Uterus (tissue), 4 donors: Measurements from ENCODE around the gene RNF114. TPM values are rescaled to one million over a fixed set of nuclear protein-coding genes. Genes with fewer than 3 reads are reported as not detected.

Experiments used
- DNase-seq, 2 donors: peaks; one replicate each; pipeline ENCODE4 v3.0.0-alpha.2; 2019 to 2020
- H3K27ac ChIP-seq, 2 donors: fragments of 200-600 bp; sonication (generic); 1 replicate in 1 of 2; 2 replicates in 1 of 2; pipeline ENCODE4 v1.5.1; 2016 to 2018
- H3K27me3 ChIP-seq, 2 donors: fragments of 200-600 bp; sonication (generic); one replicate each; pipeline ENCODE4 v1.5.1; 2018 to 2019; ENCODE audit warnings: control low read depth in 1 of 2
- H3K36me3 ChIP-seq, 2 donors: fragments of 200-600 bp; sonication (generic); one replicate each; pipeline ENCODE4 v1.5.1; 2019; ENCODE audit warnings: control low read depth in 1 of 2
- H3K4me1 ChIP-seq, 2 donors: fragments of 200-600 bp; sonication (generic); one replicate each; pipeline ENCODE4 v1.5.1; 2018 to 2019; ENCODE audit warnings: control low read depth in 1 of 2
- H3K4me3 ChIP-seq, 2 donors: fragments of 200-600 bp; sonication (generic); 1 replicate in 1 of 2; 2 replicates in 1 of 2; pipeline ENCODE4 v1.5.1; 2018 to 2019; ENCODE audit warnings: mild to moderate bottlenecking in 1 of 2
- H3K9me3 ChIP-seq, 2 donors: fragments of 200-600 bp; sonication (generic); one replicate each; pipeline ENCODE4 v1.5.1; 2019; ENCODE audit warnings: control low read depth in 1 of 2
- POLR2A ChIP-seq, 2 donors: fragments of 450-650 bp; IDR thresholded peaks; one replicate each; pipeline ENCODE4 v1.6.1; 2016; ENCODE audit warnings: antibody characterized with exemption in 2 of 2, mild to moderate bottlenecking in 1 of 2, moderate library complexity in 1 of 2
- intact Hi-C: fragments of 100-400 bp; cut with DNase I; formaldehyde crosslinking; loops from one replicate; pipeline ENCODE4 v1.15.1; 2023; ENCODE audit warnings: low total_unique reads
- total RNA-seq, 4 donors: library from RNA; depleted of rRNA in 3 of 4; stranded (reverse); fragments of >200 nt in 3 of 4; gene quantifications; one replicate each; pipeline versions ENCODE4 v1.1.0 to v1.2.4, GENCODE V29; 2014 to 2023
- TF ChIP-seq, protein P1 (sequence below), 4 experiments: fragments of 200-600 bp in 2 of 4; fragments of 450-650 bp in 2 of 4; sonication (generic) in 2 of 4; IDR thresholded peaks; one replicate each; pipeline ENCODE4 v1.5.1; 2016 to 2019; ENCODE audit warnings: antibody characterized with exemption in 4 of 4, mild to moderate bottlenecking in 2 of 4, moderate library complexity in 1 of 4
- donor health status: DM: yes; HTN: yes; CAD: no.

The RNF114 gene
- total RNA-seq, 4 donors from 2014 or later, result 37.6 to 118 (median 88.0) TPM

GRCh38 chr20:49942303-49942702 is 6.1 kb downstream of the RNF114 start:
- Histone ChIP-seq H3K4me3 (no peak overlapping the region), H3K9me3 (no peaks in the 10 kb centered on the region), H3K4me1 (peaks cover 0 to 19% of the 10 kb centered on the region in 2 donors), H3K36me3 (no peaks in the 10 kb centered on the region), H3K27me3 (no peaks in the 10 kb centered on the region), H3K27ac (no peak overlapping the region)
- intact Hi-C loops, result no loop called here
- TF ChIP-seq, protein P1, sequence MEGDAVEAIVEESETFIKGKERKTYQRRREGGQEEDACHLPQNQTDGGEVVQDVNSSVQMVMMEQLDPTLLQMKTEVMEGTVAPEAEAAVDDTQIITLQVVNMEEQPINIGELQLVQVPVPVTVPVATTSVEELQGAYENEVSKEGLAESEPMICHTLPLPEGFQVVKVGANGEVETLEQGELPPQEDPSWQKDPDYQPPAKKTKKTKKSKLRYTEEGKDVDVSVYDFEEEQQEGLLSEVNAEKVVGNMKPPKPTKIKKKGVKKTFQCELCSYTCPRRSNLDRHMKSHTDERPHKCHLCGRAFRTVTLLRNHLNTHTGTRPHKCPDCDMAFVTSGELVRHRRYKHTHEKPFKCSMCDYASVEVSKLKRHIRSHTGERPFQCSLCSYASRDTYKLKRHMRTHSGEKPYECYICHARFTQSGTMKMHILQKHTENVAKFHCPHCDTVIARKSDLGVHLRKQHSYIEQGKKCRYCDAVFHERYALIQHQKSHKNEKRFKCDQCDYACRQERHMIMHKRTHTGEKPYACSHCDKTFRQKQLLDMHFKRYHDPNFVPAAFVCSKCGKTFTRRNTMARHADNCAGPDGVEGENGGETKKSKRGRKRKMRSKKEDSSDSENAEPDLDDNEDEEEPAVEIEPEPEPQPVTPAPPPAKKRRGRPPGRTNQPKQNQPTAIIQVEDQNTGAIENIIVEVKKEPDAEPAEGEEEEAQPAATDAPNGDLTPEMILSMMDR (IDR thresholded peaks at IDR 0.05), result no peak
- TF ChIP-seq POLR2A (IDR thresholded peaks at IDR 0.05), result no peak
- DNase-seq, result no peak

DNA sequence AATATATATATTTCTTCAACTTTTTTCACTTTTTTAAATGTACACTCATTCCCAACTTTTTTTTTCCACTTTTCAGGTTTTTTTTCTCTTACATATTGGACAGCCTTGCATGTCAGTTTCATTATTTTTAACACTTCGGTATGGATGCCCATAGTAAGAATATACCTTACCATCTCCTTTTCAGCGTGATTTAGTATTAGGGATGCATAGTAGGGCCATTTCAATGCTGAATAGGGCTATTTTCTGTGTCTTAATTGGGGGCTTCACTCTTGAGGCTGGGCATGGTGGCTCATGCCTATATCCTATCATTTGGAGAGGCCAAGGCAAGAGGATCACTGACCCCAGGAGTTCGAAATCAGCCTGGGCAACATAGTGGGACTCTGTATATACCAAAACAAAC is 6.7 kb downstream of the RNF114 start:
- no peaks in the 10 kb centered on the region for H3K9me3 ChIP-seq
- H3K27me3 ChIP-seq, result no peaks in the 10 kb centered on the region
- no peak for TF ChIP-seq POLR2A (IDR thresholded peaks at IDR 0.05)
- no peaks in the 10 kb centered on the region for H3K36me3 ChIP-seq
- H3K27ac ChIP-seq, result no peak overlapping the region
- intact Hi-C loops, result no loop called here
- no peak overlapping the region for H3K4me3 ChIP-seq
- no peak for DNase-seq
- H3K4me1 ChIP-seq, result peaks cover 0 to 13% of the 10 kb centered on the region in 2 donors

GRCh38 chr20:49945306-49945700 is 9.1 kb downstream of the RNF114 start:
- intact Hi-C loops, result no loop called here
- Histone ChIP-seq H3K4me3 (no peak overlapping the region), H3K27ac (no peak overlapping the region), H3K27me3 (no peaks in the 10 kb centered on the region), H3K4me1 (no peaks in the 10 kb centered on the region), H3K9me3 (no peaks in the 10 kb centered on the region), H3K36me3 (no peaks in the 10 kb centered on the region)
- no peak for DNase-seq
- no peak for TF ChIP-seq POLR2A (IDR thresholded peaks at IDR 0.05)
- TF ChIP-seq, protein P1 (IDR thresholded peaks at IDR 0.05), result no peak

GRCh38 chr20:49945701-49946477 is 9.7 kb downstream of the RNF114 start:
- no peaks in the 10 kb centered on the region for H3K27me3 ChIP-seq
- H3K4me1 ChIP-seq, result no peaks in the 10 kb centered on the region
- H3K27ac ChIP-seq, result no peak overlapping the region
- H3K36me3 ChIP-seq, result no peaks in the 10 kb centered on the region
- H3K4me3 ChIP-seq, result no peak overlapping the region
- DNase-seq, result no peak
- no peak for TF ChIP-seq POLR2A (IDR thresholded peaks at IDR 0.05)
- TF ChIP-seq, protein P1 (IDR thresholded peaks at IDR 0.05), result no peak
- no peaks in the 10 kb centered on the region for H3K9me3 ChIP-seq
- intact Hi-C loops, result no loop called here

DNA sequence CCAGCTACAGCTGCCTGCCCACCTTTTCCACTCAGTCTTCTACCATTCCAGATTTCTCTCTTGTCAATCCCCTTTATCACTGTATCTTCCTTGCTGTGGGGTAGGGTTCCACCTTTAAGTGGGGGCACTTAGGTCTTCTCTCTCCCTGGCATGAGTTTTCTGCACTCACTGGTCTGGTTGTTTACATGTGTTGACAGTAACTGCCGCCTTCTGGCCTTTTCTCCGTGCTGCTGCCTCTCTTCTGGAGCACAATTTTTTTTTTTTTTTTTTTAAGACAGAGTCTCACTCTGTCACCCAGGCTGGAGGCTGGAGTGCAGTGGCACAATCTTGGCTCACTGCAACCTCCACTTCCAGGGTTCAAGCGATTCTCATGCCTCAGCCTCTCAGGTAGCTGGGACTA is 12.0 kb downstream of the RNF114 start:
- DNase-seq, result no peak
- intact Hi-C loops, result no loop called here
- Histone ChIP-seq H3K4me3 (no peak overlapping the region), H3K27ac (no peak overlapping the region), H3K9me3 (no peaks in the 10 kb centered on the region), H3K27me3 (no peaks in the 10 kb centered on the region), H3K36me3 (no peaks in the 10 kb centered on the region), H3K4me1 (no peaks in the 10 kb centered on the region)
- TF ChIP-seq, protein P1 (IDR thresholded peaks at IDR 0.05), result no peak
- no peak for TF ChIP-seq POLR2A (IDR thresholded peaks at IDR 0.05)
